Karpas-422 (cell line): ENCODE data around the gene ATF4. TPM values are rescaled to one million over a fixed set of nuclear protein-coding genes. Genes with fewer than 3 reads are reported as not detected.
"Not testable (repeated sequence)": the region's sequence is repeated elsewhere in the genome, so short reads cannot be mapped to it uniquely, and the experiment has no call there.

Experiments
- DNase-seq: peaks from one replicate; pipeline ENCODE4 v3.0.0-alpha.2; 2015
- H2AFZ ChIP-seq: fragments of 200-600 bp; sonication (generic); 2 replicates; pipeline ENCODE4 v1.6.1; 2014; ENCODE audit warnings: antibody characterized with exemption, low read length, mixed read lengths
- H3K27ac ChIP-seq: fragments of 200-600 bp; sonication (generic); 2 replicates; pipeline ENCODE4 v1.5.1; 2014; ENCODE audit warnings: mild to moderate bottlenecking, low read length, moderate library complexity
- H3K27me3 ChIP-seq: fragments of 200-600 bp; sonication (generic); 2 replicates; pipeline ENCODE4 v1.6.1; 2014; ENCODE audit warnings: low read length, mixed read lengths
- H3K36me3 ChIP-seq: fragments of 200-600 bp; sonication (generic); 2 replicates; pipeline ENCODE4 v1.6.1; 2014; ENCODE audit warnings: low read length, mixed read lengths; ENCODE audit not compliant: insufficient read depth
- H3K4me1 ChIP-seq: fragments of 200-600 bp; sonication (generic); 2 replicates; pipeline ENCODE4 v1.6.1; 2014; ENCODE audit warnings: mild to moderate bottlenecking, low read length, mixed read lengths
- H3K4me2 ChIP-seq: fragments of 200-600 bp; sonication (generic); 2 replicates; pipeline ENCODE4 v1.6.1; 2014; ENCODE audit warnings: low read length, low read depth, mild to moderate bottlenecking; ENCODE audit not compliant: poor library complexity, severe bottlenecking
- H3K4me3 ChIP-seq: fragments of 200-600 bp; sonication (generic); 2 replicates; pipeline ENCODE4 v1.5.1; 2014; ENCODE audit warnings: mild to moderate bottlenecking, antibody characterized with exemption, low read length, mixed read lengths
- H3K79me2 ChIP-seq: fragments of 200-600 bp; sonication (generic); 2 replicates; pipeline ENCODE4 v1.6.1; 2014; ENCODE audit warnings: mild to moderate bottlenecking, low read length, mixed read lengths
- H3K9ac ChIP-seq: fragments of 200-600 bp; sonication (generic); 2 replicates; pipeline ENCODE4 v1.6.0; 2014; ENCODE audit warnings: low read length
- H3K9me2 ChIP-seq: fragments of 200-600 bp; sonication (generic), shearing (Covaris generic); replicated peaks from 2 replicates; pipeline ENCODE4 v1.6.0; 2014; ENCODE audit warnings: mild to moderate bottlenecking, low read length, moderate library complexity; ENCODE audit not compliant: insufficient read depth
- H3K9me3 ChIP-seq: fragments of 300-700, 200-600 bp; sonication (generic); 2 replicates; pipeline ENCODE4 v1.6.1; 2014; ENCODE audit warnings: low read length, mixed read lengths
- H4K20me1 ChIP-seq: fragments of 200-600 bp; sonication (generic); 2 replicates; pipeline ENCODE4 v1.6.1; 2014; ENCODE audit warnings: mild to moderate bottlenecking, antibody characterized with exemption, low read length, low read depth; ENCODE audit not compliant: insufficient read depth
- total RNA-seq: library from RNA; depleted of rRNA; stranded (reverse); fragments of >200 nt; shearing (Covaris generic); gene quantifications from 2 replicates; pipeline ENCODE4 v1.2.3, GENCODE V29; 2014; ENCODE audit warnings: low replicate concordance

Gene ATF4
- total RNA-seq, 1 experiment from 2014 or later = 543 TPM

DNA sequence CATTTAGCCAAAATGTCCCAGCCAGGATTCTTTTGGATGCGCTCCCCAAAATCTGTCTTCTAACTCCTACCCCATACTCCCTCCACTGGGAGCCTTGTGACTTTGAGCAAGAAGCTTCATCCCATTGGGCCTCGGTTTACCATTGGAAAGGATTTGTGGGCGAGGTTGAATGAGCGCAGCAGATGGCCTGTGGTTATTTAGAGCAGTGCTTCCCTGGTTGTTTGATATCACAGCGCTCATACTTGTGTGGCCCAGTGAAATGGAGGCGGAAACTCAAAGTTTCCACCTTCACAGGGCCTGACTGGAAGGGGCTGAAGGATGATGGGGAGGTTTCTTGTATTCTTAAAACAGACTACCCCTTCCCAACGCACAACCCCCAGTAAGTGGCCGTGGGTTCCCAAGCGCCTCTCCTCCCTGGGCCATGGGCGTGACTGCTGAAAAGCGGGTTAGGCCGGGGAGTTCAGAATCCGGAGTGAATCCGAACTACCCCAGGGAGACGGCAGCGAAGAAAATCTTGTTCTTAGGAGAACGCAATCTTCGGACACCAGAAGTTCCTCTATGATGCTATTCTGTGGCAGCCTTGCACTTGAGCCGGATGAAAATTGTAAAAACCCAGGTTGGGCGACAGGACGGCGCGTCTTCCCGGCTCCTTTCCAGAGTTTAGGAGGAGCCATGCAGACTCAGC lies 1.2 kb upstream of the ATF4 start:
- Histone ChIP-seq H3K9me3 (no peaks in the 10 kb centered on the region), H3K4me2 (peak overlapping the region; percentile 84), H3K79me2 (peaks cover 42% of the 10 kb centered on the region), H3K27me3 (no peaks in the 10 kb centered on the region), H3K4me3 (peak overlapping the region; percentile 92), H3K27ac (peak overlapping the region; percentile 92), H3K36me3 (peaks cover 61% of the 10 kb centered on the region), H2AFZ (no peak overlapping the region), H3K9me2 (no peaks in the 10 kb centered on the region), H3K4me1 (peaks cover 62% of the 10 kb centered on the region), H3K9ac (peak overlapping the region; percentile 99), H4K20me1 (peaks cover 39% of the 10 kb centered on the region)
- DNase-seq = peak; percentile 73

DNA sequence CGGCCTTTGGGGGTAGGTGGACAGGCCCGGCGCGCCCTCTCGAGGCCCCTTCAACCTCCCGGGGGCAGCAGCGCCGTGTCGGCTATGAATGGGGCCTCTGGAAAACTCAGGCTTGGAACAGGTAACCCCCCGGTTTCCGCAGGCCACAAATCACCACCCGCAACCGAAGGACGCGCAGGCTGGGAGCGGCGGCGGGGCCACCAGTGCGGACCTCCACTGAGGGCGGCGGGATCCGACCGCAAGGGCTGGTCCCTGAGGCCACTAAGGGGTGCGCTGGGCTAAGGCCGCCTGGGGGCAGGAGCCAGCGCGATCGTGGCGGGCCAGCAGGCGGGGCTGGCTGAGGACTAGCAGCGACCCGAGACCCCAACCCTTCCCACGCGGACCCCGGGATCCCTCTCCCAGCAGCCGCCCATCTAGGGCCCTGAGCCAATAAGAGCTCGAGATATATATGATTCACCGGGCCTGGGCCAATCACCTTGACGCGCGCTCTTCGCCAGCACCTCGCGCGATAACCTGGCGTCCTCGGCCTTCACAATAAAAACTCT lies 609 bp upstream of the ATF4 start:
- peaks cover 57% of the 10 kb centered on the region for H3K36me3 ChIP-seq
- no peaks in the 10 kb centered on the region for H3K27me3 ChIP-seq
- peak; percentile 100 for DNase-seq
- H3K9ac ChIP-seq = peak overlapping the region; percentile 99
- H3K79me2 ChIP-seq = peaks cover 36% of the 10 kb centered on the region
- H3K4me1 ChIP-seq = peaks cover 58% of the 10 kb centered on the region
- H3K4me3 ChIP-seq = peak overlapping the region; percentile 92
- H4K20me1 ChIP-seq = peaks cover 36% of the 10 kb centered on the region
- no peaks in the 10 kb centered on the region for H3K9me3 ChIP-seq
- no peak overlapping the region for H2AFZ ChIP-seq
- peak overlapping the region; percentile 84 for H3K4me2 ChIP-seq
- peak overlapping the region; percentile 92 for H3K27ac ChIP-seq
- H3K9me2 ChIP-seq = no peaks in the 10 kb centered on the region

DNA sequence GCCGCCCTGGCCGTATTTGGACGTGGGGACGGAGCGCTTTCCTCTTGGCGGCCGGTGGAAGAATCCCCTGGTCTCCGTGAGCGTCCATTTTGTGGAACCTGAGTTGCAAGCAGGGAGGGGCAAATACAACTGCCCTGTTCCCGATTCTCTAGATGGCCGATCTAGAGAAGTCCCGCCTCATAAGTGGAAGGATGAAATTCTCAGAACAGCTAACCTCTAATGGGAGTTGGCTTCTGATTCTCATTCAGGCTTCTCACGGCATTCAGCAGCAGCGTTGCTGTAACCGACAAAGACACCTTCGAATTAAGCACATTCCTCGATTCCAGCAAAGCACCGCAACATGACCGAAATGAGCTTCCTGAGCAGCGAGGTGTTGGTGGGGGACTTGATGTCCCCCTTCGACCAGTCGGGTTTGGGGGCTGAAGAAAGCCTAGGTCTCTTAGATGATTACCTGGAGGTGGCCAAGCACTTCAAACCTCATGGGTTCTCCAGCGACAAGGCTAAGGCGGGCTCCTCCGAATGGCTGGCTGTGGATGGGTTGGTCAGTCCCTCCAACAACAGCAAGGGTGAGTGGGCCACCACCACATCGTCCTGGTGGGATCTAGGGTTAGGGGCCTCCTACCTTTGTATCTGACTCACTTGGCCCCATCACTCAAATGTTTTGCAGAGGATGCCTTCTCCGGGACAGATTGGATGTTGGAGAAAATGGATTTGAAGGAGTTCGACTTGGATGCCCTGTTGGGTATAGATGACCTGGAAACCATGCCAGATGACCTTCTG lies 934 bp downstream of the ATF4 start:
- peaks cover 30% of the 10 kb centered on the region for H4K20me1 ChIP-seq
- not testable (repeated sequence) for H3K9me3 ChIP-seq, H3K27me3 ChIP-seq, H3K9me2 ChIP-seq, H2AFZ ChIP-seq
- peak; percentile 45 for DNase-seq
- peaks cover 60% of the 10 kb centered on the region for H3K4me1 ChIP-seq
- H3K4me2 ChIP-seq = peak overlapping the region; percentile 84
- peak overlapping the region; percentile 92 for H3K27ac ChIP-seq
- H3K79me2 ChIP-seq = peaks cover 26% of the 10 kb centered on the region
- H3K9ac ChIP-seq = peak overlapping the region; percentile 99
- peaks cover 42% of the 10 kb centered on the region for H3K36me3 ChIP-seq
- peak overlapping the region; percentile 92 for H3K4me3 ChIP-seq

DNA sequence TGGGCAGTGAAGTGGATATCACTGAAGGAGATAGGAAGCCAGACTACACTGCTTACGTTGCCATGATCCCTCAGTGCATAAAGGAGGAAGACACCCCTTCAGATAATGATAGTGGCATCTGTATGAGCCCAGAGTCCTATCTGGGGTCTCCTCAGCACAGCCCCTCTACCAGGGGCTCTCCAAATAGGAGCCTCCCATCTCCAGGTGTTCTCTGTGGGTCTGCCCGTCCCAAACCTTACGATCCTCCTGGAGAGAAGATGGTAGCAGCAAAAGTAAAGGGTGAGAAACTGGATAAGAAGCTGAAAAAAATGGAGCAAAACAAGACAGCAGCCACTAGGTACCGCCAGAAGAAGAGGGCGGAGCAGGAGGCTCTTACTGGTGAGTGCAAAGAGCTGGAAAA lies 1.7 kb downstream of the ATF4 start:
- Histone ChIP-seq H3K4me2 (peak overlapping the region; percentile 84), H3K79me2 (peaks cover 26% of the 10 kb centered on the region), H3K36me3 (peaks cover 37% of the 10 kb centered on the region), H4K20me1 (peaks cover 30% of the 10 kb centered on the region), H3K27ac (peak overlapping the region; percentile 92), H3K4me3 (peak overlapping the region; percentile 92), H3K4me1 (peaks cover 64% of the 10 kb centered on the region), H3K9ac (peak overlapping the region; percentile 99)
- H3K27me3 ChIP-seq, DNase-seq, H2AFZ ChIP-seq, H3K9me2 ChIP-seq, H3K9me3 ChIP-seq: not testable (repeated sequence)

DNA sequence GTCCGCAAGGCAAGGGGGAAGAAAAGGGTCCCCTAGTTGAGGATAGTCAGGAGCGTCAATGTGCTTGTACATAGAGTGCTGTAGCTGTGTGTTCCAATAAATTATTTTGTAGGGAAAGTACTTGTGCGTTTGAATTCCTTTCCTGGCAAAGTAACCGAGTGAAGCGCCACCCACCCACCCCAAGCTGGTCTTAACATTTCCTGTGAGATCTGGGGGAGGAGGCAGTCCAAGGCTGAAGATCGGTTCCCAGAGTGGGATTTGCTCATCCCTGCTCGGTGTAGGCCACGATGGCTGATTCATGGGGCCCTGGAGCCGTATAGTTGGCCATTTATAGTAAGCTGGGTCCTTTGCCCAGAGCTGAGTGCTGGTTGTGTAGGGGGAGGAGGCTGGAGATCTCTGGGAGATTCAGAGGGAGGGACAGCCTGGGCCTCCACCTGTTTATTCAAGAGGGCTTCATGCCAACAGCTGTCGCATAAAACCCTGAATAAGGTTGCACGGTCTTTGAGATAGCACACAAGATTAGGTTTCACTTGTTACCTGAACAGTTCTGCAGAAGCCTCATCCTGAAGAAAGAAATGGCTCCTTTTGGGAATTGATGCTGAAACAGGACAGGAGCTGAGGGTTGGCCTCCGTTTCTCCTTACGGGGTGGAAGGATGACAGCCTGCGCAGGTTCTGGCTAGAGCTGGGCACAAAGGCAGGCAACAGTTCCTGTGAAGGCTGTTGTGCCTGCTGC lies 2.4 kb downstream of the ATF4 start:
- Histone ChIP-seq H3K27ac (peak overlapping the region; percentile 92), H4K20me1 (peaks cover 30% of the 10 kb centered on the region)

DNA sequence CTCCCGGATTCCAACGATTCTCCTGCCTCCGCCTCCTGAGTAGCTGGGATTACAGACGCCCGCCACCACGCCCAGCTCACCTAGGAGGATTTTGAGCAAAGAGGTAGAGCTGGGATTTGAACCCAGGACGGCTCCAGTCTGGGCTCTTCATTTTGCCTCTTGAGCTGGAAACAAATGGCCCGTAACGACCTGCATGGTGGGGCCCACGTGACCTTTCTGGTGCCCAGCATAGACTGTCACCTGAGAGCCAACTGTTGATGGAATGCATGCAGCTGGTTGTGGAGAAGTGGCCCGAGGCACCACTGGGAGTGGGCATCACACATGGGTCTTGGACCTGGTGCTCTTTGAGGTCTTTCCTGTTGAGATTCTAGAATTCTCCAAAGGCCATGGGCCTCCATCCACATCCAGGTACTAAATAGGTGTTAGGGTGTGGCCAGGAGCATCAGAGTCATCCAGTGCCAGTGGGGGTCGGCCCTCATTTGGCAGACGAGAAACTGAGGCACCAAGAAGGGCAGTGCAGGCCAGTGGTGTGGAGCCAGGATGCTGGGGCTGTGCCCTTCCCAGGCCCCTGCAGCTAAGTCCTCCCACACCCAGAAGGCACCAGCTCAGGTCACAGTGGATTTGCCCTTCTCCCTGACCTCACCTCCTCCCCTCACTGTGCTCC lies 3.9 kb downstream of the ATF4 start:
- no peak overlapping the region for H3K4me2 ChIP-seq
- no peak overlapping the region for H2AFZ ChIP-seq
- H4K20me1 ChIP-seq = peaks cover 30% of the 10 kb centered on the region
- H3K9me2 ChIP-seq = no peaks in the 10 kb centered on the region
- H3K4me1 ChIP-seq = peaks cover 69% of the 10 kb centered on the region
- H3K79me2 ChIP-seq = peaks cover 19% of the 10 kb centered on the region
- peaks cover 33% of the 10 kb centered on the region for H3K36me3 ChIP-seq
- H3K27me3 ChIP-seq = no peaks in the 10 kb centered on the region
- H3K4me3 ChIP-seq = no peak overlapping the region
- no peak overlapping the region for H3K9ac ChIP-seq
- no peaks in the 10 kb centered on the region for H3K9me3 ChIP-seq
- no peak overlapping the region for H3K27ac ChIP-seq
- DNase-seq = peak; percentile 81

More for the DNA sequence above, 2.4 kb downstream of the ATF4 start:
- Histone ChIP-seq H3K4me1 (peaks cover 70% of the 10 kb centered on the region), H3K36me3 (peaks cover 33% of the 10 kb centered on the region), H3K4me3 (peak overlapping the region; percentile 92), H3K4me2 (peak overlapping the region; percentile 84), H2AFZ (no peak overlapping the region), H3K27me3 (no peaks in the 10 kb centered on the region), H3K9me3 (no peaks in the 10 kb centered on the region), H3K79me2 (peaks cover 26% of the 10 kb centered on the region), H3K9ac (peak overlapping the region; percentile 99), H3K9me2 (no peaks in the 10 kb centered on the region)
- peak; percentile 78 for DNase-seq

DNA sequence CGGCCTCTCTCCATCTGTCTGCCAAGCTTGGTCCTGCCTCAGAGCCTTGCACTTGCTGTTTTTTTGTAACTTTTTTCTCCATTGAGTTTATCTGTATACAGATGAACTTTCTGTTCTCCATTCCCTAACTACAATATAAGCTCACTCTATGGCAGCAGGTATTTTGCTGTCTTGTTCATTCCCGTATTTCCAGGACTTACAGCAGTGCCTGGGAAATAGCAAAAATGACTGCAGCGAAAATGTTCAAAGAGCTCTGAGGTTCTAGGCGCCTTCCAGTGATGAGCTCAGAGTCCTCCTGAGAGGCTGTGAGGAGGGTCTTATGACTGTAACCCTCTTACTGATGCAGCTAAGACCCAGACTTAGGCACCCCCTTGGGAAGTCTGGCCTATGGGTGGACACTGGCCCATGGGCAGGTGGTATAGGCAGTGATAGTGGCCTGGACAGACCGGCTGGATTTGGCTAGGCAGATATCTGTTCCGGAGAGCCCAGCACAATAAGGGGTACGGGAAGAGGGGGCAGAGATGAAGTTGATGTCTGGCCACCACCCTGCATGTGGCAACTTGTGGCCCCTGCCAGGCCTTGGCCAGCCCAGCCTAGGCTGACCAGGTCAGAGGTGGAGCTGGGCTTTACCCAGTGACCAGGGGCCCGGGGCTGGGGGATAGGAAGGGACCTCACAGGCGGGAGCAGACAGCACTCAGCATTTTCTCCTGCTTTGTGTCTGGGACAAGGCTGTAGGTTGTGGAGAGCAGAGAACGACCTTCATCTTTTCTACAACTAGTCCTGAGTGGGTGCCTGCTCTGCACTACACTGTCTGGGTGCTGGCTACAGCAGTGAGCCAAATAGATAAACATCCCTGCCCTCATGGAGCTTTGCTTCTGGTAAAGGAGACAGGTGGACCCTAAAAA lies 4.6 kb downstream of the ATF4 start:
- H3K4me1 ChIP-seq = peaks cover 76% of the 10 kb centered on the region
- H2AFZ ChIP-seq = no peak overlapping the region
- peaks cover 21% of the 10 kb centered on the region for H3K79me2 ChIP-seq
- H3K27me3 ChIP-seq = no peaks in the 10 kb centered on the region
- peak; percentile 79 for DNase-seq
- no peak overlapping the region for H3K4me3 ChIP-seq
- peaks cover 37% of the 10 kb centered on the region for H3K36me3 ChIP-seq
- H3K9ac ChIP-seq = no peak overlapping the region
- peak overlapping the region; percentile 96 for H3K27ac ChIP-seq
- H3K9me3 ChIP-seq = no peaks in the 10 kb centered on the region
- no peak overlapping the region for H3K4me2 ChIP-seq
- H3K9me2 ChIP-seq = no peaks in the 10 kb centered on the region
- peaks cover 30% of the 10 kb centered on the region for H4K20me1 ChIP-seq
